ENCODE data around the gene LHX4. TPM values are rescaled to one million over a fixed set of nuclear protein-coding genes. Genes with fewer than 3 reads are reported as not detected.
A peak's percentile ranks its signal among the peaks of the same experiment; 100 is the strongest.

The LHX4 gene
- total and polyA plus RNA-seq, 2 of the 13 experiments (the other 11 are each of a cell fraction or from before 2014, with no cell fraction given): 0.03 to 0.07 TPM

GRCh38 chr1:180192172-180192571 lies 37.9 kb upstream of the LHX4 start:
- FAIRE-seq (no peak), ATAC-seq (no peak), DNase-seq (ENCODE audit: low spot score) (no peak)
- Histone ChIP-seq H3K4me2 (ENCODE audit: low read depth, low read length) (no peak overlapping the region), H3K9ac (ENCODE audit: insufficient read depth, low read depth, low read length) (no peak overlapping the region), H3K4me3 (replicated peaks in 1 of 3; ENCODE audit: insufficient read depth in 1 of 3, low read depth in 2 of 3, low read length in 3 of 3) (no peak overlapping the region), H3K4me1 (ENCODE audit: insufficient read depth, low read length) (peaks cover 9% of the 10 kb centered on the region; the same call in 1 of the 2 replicates), H2AFZ (ENCODE audit: low read length) (no peak overlapping the region), H4K20me1 (ENCODE audit: insufficient read depth, low read length) (no peaks in the 10 kb centered on the region), H3K79me2 (ENCODE audit: insufficient read depth, low read length) (no peaks in the 10 kb centered on the region), H3K9me3 (ENCODE audit: low read length) (no peaks in the 10 kb centered on the region), H3K27ac (ENCODE audit: extremely low read length, insufficient read depth, low read length) (no peak overlapping the region), H3K27me3 (ENCODE audit: control insufficient read depth in 1 of 2, insufficient read depth in 2 of 2, low read length in 2 of 2) (no peaks in the 10 kb centered on the region), H3K36me3 (replicated peaks in 1 of 2; ENCODE audit: control insufficient read depth in 1 of 2, insufficient read depth in 2 of 2, low read length in 2 of 2) (no peaks in the 10 kb centered on the region)
- in situ Hi-C loops (cut with HindIII; ENCODE audit: extremely low pct_ligation_motif_present, low pct_unique_long_range_greater_than_20kb): no loop called here
- TF ChIP-seq FOXM1 (CRISPR knock-in tag; IDR thresholded peaks at IDR 0.05): no peak
- TF ChIP-seq ZNF44 (CRISPR knock-in tag; IDR thresholded peaks at IDR 0.05): no peak
- TF ChIP-seq ZNF678 (CRISPR knock-in tag; IDR thresholded peaks at IDR 0.05): no peak
- TF ChIP-seq, protein P1, sequence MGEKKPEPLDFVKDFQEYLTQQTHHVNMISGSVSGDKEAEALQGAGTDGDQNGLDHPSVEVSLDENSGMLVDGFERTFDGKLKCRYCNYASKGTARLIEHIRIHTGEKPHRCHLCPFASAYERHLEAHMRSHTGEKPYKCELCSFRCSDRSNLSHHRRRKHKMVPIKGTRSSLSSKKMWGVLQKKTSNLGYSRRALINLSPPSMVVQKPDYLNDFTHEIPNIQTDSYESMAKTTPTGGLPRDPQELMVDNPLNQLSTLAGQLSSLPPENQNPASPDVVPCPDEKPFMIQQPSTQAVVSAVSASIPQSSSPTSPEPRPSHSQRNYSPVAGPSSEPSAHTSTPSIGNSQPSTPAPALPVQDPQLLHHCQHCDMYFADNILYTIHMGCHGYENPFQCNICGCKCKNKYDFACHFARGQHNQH (CRISPR knock-in tag; IDR thresholded peaks at IDR 0.05): no peak
- no peak for TF ChIP-seq ZNF761 (CRISPR knock-in tag; conservative IDR thresholded peaks at IDR 0.05)
- no peak for TF ChIP-seq ZNF121 (CRISPR knock-in tag; IDR thresholded peaks at IDR 0.05)
- ChIA-PET CTCF (ENCODE audit: low intra/inter-chr PET ratio, low total read pairs) (no interaction called here), POLR2A (no interaction called here)
- WGBS (ENCODE audit: low lambda C conversion rate): 95% methylated on average over 7 of the region's 7 CpGs
- intact Hi-C loops (cut with micrococcal nuclease; ENCODE audit: unreplicated experiment): no loop called here
- no TSS peak for BruUV-seq (replicated peaks)

- Histone ChIP-seq H3K27ac (ENCODE audit: extremely low read length, insufficient read depth, low read length) (no peak overlapping the region), H4K20me1 (ENCODE audit: insufficient read depth, low read length) (no peaks in the 10 kb centered on the region), H3K9ac (ENCODE audit: insufficient read depth, low read depth, low read length) (no peak overlapping the region), H2AFZ (ENCODE audit: low read length) (no peak overlapping the region), H3K4me2 (ENCODE audit: low read depth, low read length) (no peak overlapping the region), H3K4me3 (replicated peaks in 1 of 3; ENCODE audit: insufficient read depth in 1 of 3, low read depth in 2 of 3, low read length in 3 of 3) (no peak overlapping the region), H3K36me3 (replicated peaks in 1 of 2; ENCODE audit: control insufficient read depth in 1 of 2, insufficient read depth in 2 of 2, low read length in 2 of 2) (no peaks in the 10 kb centered on the region), H3K9me3 (ENCODE audit: low read length) (no peaks in the 10 kb centered on the region), H3K4me1 (ENCODE audit: insufficient read depth, low read length) (peaks cover 9% of the 10 kb centered on the region; the same call in 1 of the 2 replicates), H3K27me3 (ENCODE audit: control insufficient read depth in 1 of 2, insufficient read depth in 2 of 2, low read length in 2 of 2) (no peaks in the 10 kb centered on the region), H3K79me2 (ENCODE audit: insufficient read depth, low read length) (no peaks in the 10 kb centered on the region)
- intact Hi-C loops (cut with micrococcal nuclease; ENCODE audit: unreplicated experiment): no loop called here
- ATAC-seq: peak; percentile 10; the same call in 1 of the 3 replicates
- ChIA-PET POLR2A (no interaction called here), CTCF (ENCODE audit: low intra/inter-chr PET ratio, low total read pairs) (no interaction called here)
- no peak for DNase-seq (ENCODE audit: low spot score)
- in situ Hi-C loops (cut with HindIII; ENCODE audit: extremely low pct_ligation_motif_present, low pct_unique_long_range_greater_than_20kb): no loop called here
- 78% methylated on average over 18 of the region's 18 CpGs for WGBS (ENCODE audit: low lambda C conversion rate)
- BruUV-seq (replicated peaks): no TSS peak
- TF ChIP-seq, protein P2, sequence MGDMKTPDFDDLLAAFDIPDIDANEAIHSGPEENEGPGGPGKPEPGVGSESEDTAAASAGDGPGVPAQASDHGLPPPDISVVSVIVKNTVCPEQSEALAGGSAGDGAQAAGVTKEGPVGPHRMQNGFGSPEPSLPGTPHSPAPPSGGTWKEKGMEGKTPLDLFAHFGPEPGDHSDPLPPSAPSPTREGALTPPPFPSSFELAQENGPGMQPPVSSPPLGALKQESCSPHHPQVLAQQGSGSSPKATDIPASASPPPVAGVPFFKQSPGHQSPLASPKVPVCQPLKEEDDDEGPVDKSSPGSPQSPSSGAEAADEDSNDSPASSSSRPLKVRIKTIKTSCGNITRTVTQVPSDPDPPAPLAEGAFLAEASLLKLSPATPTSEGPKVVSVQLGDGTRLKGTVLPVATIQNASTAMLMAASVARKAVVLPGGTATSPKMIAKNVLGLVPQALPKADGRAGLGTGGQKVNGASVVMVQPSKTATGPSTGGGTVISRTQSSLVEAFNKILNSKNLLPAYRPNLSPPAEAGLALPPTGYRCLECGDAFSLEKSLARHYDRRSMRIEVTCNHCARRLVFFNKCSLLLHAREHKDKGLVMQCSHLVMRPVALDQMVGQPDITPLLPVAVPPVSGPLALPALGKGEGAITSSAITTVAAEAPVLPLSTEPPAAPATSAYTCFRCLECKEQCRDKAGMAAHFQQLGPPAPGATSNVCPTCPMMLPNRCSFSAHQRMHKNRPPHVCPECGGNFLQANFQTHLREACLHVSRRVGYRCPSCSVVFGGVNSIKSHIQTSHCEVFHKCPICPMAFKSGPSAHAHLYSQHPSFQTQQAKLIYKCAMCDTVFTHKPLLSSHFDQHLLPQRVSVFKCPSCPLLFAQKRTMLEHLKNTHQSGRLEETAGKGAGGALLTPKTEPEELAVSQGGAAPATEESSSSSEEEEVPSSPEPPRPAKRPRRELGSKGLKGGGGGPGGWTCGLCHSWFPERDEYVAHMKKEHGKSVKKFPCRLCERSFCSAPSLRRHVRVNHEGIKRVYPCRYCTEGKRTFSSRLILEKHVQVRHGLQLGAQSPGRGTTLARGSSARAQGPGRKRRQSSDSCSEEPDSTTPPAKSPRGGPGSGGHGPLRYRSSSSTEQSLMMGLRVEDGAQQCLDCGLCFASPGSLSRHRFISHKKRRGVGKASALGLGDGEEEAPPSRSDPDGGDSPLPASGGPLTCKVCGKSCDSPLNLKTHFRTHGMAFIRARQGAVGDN (CRISPR knock-in tag; IDR thresholded peaks at IDR 0.05): peak; percentile 14; the same call in 1 of the 2 replicates
- TF ChIP-seq ZNF34 (CRISPR knock-in tag; IDR thresholded peaks at IDR 0.05; ENCODE audit: borderline replicate concordance) (no peak), ZNF629 (CRISPR knock-in tag; conservative IDR thresholded peaks at IDR 0.05) (no peak)
- no peak for FAIRE-seq
Measured at GRCh38 chr1:180193141-180194047, 36.7 kb upstream of the LHX4 start.
